Kidney glomerular epithelial cell (primary cell): ENCODE measurements around the gene TSPAN32.

Experiments
- DNase-seq: peaks from one replicate; lab custom pipeline; 2025; lab: John Stamatoyannopoulos, UW

Gene TSPAN32

GRCh38 chr11:2289350-2289749 lies 12.5 kb upstream of the TSPAN32 start:
- DNase-seq = no peak

GRCh38 chr11:2289859-2290258 lies 12.0 kb upstream of the TSPAN32 start:
- DNase-seq = no peak

GRCh38 chr11:2290351-2290841 lies 11.4 kb upstream of the TSPAN32 start:
- DNase-seq = no peak

- DNase-seq = no peak
Measured at GRCh38 chr11:2293531-2293971, 8.3 kb upstream of the TSPAN32 start.

GRCh38 chr11:2293984-2294925 lies 7.6 kb upstream of the TSPAN32 start:
- DNase-seq = no peak

- no peak for DNase-seq
Measured at GRCh38 chr11:2294926-2295290, 6.9 kb upstream of the TSPAN32 start.

- no peak for DNase-seq
Measured at GRCh38 chr11:2295971-2296912, 5.6 kb upstream of the TSPAN32 start.

GRCh38 chr11:2296913-2297622 lies 4.7 kb upstream of the TSPAN32 start:
- DNase-seq = no peak

GRCh38 chr11:2297623-2298030 lies 4.2 kb upstream of the TSPAN32 start:
- DNase-seq = no peak

- no peak for DNase-seq
Measured at GRCh38 chr11:2298131-2298794, 3.5 kb upstream of the TSPAN32 start.

GRCh38 chr11:2298795-2299761 lies 2.7 kb upstream of the TSPAN32 start:
- DNase-seq = no peak

GRCh38 chr11:2299773-2300172 lies 2.0 kb upstream of the TSPAN32 start:
- no peak for DNase-seq

GRCh38 chr11:2300290-2300935 lies 1.4 kb upstream of the TSPAN32 start:
- DNase-seq = no peak

GRCh38 chr11:2300936-2301630 lies 730 bp upstream of the TSPAN32 start:
- DNase-seq = no peak

GRCh38 chr11:2302306-2302895 lies 588 bp downstream of the TSPAN32 start:
- DNase-seq = no peak

GRCh38 chr11:2302896-2303626 lies 1.2 kb downstream of the TSPAN32 start:
- no peak for DNase-seq

GRCh38 chr11:2303627-2304505 lies 2.1 kb downstream of the TSPAN32 start:
- DNase-seq = no peak
